GM18498 (cell line): ENCODE data around the gene ASNSD1.
A peak's percentile ranks its signal among the peaks of the same experiment; 100 is the strongest.

Experiments used
- ATAC-seq: cut with Tn5 transposase; IDR thresholded peaks from one replicate; pipeline ENCODE4 v1.9.1; 2021; ENCODE audit warnings: mild to moderate bottlenecking, moderate library complexity; ENCODE audit not compliant: unreplicated experiment

Gene ASNSD1

DNA sequence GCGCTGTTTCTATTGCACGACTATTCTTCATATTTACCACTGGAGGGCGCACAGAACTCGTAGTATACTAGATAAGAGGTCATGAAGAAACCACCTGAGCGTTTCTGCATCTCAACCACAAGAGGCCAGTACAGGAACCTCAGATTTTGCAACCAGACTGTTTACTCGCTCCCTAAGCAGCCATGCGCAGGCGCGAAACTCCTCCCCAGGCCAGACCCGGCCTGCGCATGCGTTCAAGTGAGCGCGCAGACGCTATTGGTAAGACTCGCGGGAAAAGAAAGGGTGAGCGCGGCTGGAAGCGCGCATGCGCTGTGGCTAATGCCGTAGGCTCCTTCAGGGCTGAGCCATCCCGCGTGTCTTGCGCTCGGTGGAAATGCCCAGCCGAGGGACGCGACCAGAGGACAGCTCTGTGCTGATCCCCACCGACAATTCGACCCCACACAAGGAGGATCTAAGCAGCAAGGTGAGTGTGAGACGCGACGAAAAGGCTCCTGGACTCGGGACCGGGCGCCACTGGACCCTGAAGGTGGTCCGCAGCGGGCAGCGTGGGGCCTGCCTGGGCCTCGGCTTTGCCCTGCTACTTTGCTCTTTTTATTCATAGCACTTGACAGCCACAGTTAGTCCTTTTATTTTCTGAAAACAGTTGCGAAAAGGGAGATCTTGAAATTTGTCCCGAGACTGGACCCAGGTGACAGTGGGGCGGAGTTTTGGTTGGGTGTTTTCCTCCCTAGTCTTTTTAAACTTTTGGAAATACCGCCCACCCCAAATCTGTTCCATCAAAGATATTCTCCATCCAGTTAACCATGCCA is at the start of gene ASNSD1:
Gene ASNSD1 (plus strand): TSS at position 312 of the 809 bp plus-strand sequence. CDS start 4,674 bp downstream, outside the sequence.
- peak; percentile 96 for ATAC-seq

DNA sequence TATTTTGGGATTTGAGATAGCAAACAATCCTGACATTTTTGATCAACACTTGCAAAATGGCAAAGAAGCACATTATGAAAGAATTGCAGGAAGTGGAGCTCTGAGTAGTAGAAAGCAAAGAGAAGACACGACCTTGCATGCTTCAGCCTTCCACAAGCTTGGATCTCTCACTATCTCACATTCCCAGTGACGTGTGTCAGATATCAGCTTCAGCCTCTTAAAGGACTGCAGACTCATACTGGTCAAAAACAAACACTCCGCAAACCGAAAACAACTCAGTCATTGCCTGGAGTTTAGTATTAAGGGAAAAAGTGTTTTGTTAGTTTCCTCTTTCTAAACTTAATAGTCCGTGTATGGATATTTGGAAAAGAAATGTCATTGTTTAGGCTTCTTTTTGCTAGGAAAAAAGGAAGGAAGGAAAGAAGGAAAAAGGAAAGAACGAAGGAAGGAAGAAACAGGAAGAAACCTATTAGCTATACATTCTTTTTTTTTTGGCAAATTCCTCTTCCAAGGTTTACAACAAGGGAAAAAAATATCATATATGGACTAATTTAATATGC is 48.1 kb upstream of the ASNSD1 start:
- no peak for ATAC-seq

DNA sequence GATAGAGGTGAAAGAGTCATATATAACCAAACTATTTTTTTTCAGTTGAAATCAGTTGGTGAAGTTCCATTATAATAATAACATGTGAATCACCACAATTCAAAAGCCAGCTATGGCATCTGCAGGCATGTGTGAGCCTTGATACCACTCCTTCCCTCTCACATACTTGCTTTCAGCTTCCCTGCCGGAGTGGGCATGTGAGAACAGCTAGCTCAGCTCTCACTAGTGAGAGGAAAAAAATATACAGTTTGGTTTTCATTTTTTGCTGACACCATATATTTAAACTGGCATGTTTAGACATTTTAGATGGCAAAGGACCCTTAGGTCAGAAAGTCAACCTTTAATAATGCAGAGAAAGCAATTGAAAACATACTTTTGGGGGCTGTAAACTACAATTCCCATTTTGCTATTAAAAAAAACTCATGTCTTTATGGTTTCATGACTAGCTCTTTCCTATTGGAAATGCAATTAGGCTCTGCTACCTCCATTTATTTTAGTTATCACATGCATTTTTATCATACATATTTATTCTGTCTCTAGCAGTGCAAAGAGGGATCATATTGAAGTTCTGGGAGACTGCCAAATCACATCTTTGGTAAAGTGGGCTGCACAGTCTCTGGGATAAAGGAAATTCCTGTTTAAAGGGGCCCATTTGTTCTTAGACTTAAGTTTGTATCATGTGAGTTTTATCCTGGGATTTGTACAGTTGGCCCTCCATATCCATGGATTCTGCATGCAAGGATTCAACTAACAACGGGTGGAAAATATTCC is 47.4 kb upstream of the ASNSD1 start:
- ATAC-seq, result no peak

DNA sequence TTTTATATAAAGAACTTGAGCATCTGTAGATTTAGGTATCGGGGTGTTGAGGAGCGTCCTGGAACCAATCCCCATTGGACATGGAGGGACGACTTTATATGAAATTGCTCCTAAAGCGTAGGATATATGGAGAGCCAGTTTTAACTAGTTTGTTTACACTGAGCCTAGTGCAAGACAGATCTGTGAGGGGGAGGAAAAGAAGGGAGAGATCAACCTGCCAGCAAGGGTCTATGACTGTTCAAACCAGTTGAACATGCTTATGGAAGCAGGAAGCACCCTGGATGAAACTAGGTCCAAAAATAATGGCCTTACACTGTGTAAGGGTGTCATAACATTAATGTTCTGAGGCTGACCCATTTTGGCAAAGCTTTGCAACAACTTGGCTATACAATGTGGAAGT is 46.7 kb upstream of the ASNSD1 start:
- ATAC-seq, result no peak

DNA sequence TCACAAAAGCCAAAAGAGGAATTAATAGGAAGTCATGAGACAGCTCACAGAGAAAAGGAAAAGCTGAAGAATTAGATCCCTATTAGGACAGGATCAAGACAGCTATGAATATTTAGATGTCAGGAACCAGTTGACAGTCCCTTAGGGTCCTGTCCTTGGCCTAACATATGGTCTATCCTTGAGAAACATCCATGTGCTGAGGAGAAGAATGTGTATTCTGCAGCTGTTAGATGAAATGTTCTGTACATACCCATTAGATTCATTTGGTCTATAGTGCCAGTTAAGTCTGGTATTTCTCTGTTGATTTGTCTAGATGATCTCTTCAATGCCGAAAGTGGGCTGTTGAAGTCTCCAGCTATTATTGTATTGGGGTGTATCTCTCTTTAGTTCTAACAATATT is 43.1 kb upstream of the ASNSD1 start:
- ATAC-seq, result no peak

DNA sequence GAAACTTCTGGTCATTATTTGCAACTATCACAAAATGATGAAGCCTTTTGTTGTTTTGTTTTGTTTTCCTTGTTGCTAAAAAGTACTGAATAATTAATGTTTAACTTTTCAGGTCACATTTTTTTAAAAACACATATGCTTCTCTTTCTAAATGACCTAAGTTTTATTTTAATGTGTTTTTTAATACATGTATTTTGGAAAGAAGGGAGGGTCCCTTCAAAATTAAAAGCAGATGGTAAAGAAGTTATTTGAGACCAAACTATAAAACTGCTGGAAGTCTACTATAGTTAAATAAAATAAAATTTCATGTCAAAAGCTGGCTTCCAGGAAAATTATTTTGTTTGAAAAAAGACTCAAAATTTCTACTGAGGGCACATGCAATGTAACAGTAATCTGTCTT is 39.5 kb upstream of the ASNSD1 start:
- ATAC-seq, result no peak

DNA sequence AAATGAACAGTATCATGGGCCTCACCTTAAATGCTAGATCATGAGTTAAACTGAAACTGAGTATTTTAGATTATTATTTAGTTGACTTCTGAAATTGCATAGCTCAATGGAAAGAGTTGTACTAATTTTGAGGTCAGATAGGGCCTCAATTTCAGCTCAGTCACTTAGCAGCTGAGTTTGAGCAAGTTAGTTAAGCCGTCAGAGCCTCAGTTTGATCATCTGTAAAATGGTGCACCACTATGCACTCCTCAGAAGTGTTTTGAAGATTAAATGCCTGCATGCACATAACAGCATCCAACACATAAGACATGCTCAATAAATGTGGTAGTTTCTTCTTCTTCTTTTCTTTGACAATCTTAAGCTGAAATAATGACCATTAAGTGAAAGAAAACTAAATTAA is 38.2 kb upstream of the ASNSD1 start:
- no peak for ATAC-seq

DNA sequence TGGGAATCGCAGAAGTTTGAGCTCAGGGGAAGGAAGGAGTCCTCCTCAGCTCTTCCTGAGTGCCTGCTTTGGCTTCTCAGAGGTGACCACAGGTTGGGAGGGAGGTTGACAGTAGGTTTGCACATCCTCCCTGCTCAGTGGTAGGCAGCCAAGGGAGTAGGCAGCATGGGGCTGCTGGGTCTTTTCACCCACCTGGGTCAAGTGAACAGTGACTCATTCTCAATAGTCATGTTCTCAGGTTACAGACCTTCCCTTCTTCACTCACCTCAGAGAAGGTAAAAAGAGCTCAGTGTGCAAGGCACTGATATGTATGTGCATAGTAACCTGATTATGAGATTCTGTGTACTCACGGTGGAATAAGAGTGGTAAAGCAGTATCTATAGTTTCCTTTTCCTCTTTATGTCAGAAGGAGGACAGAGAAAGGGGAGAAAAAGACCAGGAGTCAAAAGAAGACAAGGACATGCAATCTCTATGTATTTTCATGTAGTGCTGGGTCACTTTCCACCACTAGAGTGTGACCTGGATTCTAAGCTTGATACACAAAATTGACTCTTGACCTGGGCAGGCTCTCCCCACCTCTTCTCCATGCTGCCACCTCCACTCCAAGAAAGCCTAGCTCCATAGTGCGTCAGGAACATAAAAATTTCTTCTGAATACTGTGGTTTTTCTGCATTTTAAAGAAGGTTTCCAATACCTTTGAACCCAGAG is 36.5 kb upstream of the ASNSD1 start:
- ATAC-seq, result no peak

DNA sequence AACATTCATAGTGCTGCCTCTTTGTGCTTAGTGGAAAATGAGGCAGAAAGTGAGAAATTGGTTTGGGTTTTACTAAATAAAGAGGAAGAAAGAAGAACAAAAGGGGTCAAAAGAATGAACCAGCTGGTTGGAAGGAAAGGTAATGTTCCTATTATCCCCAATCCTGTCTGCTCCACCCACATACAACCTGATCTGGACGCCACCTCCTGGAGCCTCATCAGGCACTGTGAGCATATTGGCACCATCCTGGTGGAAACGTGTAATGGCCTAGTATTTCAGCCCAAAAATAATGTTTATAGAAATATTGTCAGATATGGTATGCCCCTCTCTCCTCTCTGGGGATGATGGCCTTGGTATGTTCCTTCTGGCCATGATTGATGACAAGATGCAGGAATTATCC is 35.6 kb upstream of the ASNSD1 start:
- no peak for ATAC-seq

DNA sequence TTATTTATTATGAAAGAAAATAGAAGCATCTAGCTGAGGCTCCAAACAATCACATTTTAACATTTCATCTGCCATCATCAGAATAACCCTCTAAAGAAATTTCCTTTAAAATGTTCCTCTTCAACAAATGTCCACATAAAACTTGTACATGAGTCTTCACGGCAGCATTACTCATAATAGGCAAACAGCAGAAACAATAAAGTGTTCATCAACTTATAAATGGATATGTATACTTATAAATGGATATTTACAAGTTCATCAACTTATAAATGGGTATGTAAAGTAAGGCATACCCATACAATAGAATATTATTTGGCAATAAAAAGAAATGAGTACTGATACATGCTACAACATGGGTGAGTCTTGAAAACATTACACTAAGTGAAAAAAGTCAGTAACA is 33.5 kb upstream of the ASNSD1 start:
- no peak for ATAC-seq

DNA sequence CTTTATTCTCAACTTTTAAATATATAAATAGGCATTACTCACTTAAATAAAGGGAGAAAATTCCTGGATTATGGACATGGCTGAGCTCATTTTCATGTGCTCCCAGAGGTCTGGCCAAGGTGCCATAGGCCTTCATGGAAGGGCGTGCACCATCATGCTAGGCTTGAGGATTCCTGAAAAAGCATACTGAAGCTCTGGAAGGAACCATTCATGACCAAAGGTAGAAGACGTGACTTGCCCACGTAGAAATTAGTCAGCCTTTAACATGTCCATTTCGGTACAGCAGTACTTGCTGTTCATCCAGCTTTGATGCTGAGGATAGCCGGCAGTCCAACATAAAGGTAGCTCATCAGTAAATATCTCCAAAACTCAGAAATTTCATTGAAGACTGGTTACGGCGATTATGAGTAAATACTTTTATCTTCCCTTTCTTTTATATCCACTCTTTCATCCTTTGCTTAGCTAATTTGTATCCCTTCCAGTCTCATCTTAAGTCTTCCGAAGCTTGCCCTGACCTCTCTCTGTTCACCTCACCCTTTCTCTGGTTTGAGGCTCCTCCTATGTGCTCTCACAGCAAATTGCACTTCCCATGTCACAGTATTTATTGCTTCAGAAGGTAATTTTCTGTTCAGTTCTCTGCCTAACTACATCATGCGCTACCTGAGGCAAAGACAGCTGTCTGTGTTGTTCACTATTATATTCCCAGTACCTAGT is 32.3 kb upstream of the ASNSD1 start:
- ATAC-seq, result no peak

DNA sequence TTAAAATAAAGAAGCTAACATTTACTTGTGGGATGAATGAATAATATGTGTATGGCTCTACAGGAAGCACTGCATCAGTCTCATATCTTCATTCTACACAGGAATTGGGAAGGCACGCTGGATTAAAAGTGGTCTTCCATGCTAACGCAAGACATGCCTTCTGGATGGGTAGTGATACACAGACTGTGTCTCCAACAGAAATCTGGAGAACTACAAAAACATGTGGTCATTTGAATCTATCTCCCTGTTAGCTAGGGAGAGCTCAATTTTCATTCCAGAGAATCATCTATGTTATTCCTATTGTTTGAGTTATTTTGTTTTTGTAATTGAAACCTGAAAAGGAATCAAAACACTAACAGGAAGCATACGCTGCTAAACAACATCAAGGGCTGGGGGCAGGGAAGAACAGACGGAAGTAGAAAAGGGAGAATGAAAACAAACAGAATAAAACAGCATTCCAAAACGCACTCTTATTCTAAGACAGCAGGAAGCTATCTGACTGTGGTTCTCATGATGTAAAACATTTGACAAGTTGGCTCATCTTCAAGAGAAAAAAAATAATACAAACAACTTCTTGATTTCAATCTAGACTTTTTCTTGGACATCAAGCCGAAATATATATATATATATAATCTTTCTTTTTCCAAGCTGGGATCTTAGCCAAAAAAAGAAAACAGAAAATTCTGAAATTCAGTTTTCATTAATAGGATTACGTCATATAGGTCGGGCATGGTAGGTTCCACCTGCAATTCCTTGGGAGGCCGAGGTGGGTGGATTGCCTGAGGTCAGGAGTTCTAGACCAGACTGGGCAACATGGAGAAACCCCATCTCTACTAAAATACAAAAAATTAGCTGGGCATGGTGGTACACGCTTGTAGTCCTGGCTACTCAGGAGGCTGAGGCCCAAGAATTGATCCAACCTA is 31.5 kb upstream of the ASNSD1 start:
- no peak for ATAC-seq

DNA sequence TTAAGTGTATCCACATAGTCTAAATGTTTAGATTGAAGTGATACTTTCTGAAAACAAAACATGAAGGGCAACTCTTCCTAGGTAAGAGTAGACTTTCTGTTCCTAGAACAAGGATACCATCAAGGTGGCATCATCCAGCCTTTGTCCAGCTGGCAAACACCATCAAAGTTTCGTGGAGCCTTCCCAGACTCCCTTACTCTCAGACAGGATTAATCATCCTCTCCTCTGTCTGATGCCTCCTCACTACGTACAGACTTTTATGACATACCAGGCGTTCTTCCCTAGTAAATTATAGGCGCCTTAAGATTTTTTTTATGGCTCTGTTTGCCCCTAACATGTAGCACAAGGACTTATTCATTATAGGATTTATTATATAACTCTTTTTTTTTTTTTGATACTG is 29.4 kb upstream of the ASNSD1 start:
- no peak for ATAC-seq

DNA sequence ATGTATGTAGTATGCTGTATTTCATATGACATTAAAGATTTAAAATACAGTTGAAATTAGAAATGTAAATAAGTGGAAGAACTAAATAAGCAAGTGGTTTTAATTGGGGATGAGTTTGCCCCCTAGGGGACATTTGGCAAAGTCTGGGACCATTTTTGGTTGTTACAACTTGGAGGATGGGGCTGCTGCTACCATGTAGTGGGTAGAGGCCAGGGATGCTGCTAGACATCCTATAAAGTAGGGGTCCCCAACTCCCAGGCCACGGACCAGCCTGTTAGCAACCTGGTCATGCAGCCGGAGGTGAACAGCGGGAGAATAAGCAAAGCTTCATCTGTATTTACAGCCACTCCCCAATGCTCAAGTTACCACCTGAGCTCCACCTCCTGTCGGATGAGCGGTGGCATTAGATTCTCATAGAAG is 27.9 kb upstream of the ASNSD1 start:
- ATAC-seq, result no peak

DNA sequence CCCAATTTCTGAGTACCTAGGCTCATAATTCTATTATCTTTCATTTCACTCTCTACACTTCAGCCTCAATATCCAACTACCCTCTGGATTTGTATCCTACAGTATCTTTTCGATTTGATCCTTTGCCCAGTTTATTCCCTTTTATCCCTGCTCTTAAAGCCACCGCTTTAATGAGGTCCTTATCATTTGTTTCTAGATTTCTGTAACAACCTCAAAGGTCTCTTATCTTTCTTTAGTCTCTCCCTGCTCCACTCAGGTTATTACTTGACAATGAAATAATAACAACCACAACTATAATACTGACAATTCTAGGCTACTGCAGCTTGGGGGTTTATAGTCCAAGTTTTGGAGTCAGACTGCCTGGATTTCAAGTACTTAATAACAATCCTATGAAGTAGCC is 25.9 kb upstream of the ASNSD1 start:
- ATAC-seq, result no peak

DNA sequence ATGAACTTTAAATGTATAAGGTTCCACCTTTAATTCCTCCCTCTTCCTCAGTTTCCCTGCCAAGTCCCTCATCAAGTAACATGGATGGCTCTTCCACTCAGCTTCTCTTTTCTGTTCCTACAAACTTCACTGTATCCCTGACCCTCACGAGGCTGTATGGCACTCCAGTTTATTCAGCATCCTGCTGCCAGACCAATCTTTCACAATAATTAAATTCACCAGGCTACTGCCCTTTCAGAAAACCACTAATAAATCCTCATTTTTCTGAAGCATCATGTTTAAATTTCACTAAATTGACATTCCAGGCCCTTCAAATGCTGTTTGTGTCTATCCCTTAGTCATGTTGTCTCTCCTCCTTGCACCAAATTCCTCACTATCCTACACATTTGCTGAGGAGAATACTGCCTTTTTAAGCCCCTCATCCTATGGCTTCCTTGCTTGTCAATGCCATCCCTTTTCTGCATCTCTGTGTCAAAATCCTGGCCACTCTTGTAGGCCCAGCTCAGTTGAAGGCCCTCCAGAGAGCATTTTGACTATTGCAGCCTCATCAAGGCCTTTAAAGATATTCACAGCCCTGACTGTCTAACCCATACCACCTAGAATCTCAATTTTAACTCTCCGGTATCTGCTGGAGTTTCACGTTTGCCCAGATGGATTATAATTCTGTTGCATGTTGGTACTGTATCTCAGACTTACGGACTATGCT is 22.8 kb upstream of the ASNSD1 start:
- ATAC-seq, result no peak

DNA sequence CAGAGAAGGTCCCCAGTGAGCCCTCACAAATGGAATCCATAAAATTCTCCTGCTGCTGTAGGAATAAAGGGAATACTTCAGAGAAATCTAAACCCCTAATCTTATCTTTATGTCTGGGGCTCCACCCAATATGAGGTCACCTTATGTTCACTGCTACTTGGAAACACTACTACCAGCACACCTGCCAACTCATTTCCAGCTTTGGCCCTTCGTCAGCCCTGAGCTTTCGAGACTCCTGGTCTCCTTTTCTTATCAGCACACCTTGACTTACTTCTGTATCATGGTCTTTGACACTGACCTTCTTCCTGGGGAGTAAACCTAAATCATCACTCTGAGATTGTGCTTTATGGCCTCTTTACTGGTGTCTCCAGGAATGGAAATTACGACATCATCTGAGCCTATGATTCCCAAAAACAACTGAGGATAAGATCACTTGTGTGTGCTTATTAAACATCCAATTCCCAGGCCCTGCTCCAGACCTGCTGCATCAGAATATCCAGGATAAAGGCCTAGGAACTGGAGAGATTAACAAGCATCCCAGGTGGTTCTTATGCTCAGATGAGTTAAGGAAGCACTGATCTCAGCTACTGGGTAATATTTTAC is 22.2 kb upstream of the ASNSD1 start:
- ATAC-seq, result no peak

DNA sequence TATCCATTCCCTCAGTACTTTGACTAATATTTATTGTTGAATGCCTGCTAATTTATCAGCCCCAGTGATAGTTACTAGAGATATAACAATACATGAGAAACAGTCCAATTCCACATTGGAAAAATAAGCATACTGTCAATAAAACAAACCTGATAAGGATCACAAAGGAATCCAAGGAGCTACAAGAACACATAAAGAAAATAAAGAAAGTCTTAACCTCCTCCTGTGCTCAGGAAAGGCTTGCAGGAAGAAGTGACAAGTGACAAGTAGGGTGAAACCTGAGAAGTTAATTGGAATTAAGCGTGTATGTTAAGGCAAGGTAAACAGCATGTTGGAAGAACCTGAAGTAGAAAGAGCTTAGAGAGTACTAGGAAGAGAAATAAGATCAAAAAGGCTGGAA is 20.3 kb upstream of the ASNSD1 start:
- no peak for ATAC-seq

DNA sequence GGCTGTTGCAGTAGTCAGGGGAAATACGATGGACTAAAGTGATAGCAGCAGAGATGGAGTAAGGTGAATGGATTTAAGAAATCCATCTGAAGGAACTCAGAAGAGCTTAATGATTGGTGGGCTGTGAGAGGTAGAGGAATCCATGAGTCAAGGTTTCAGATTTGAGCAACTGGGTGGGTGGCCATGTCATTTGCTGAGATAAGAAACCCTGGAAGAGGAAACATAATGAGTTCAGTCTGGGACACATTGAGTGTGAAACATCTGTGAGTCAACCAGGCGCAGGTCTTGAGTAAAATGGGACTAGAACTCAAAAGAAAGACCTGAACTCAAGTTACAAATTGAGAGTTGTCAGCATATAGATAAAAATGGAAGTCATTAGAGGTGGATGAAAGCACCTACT is 19.7 kb upstream of the ASNSD1 start:
- ATAC-seq, result no peak
